CD4-positive, alpha-beta T cell treated with Interleukin-10 for 1 hour (primary cell): ENCODE measurements around the gene MED6.
A peak's percentile ranks its signal among the peaks of the same experiment; 100 is the strongest.

Experiments used
- DNase-seq: peaks from one replicate; pipeline ENCODE4 v3.0.0-alpha.2; 2020

MED6 gene, protein sequence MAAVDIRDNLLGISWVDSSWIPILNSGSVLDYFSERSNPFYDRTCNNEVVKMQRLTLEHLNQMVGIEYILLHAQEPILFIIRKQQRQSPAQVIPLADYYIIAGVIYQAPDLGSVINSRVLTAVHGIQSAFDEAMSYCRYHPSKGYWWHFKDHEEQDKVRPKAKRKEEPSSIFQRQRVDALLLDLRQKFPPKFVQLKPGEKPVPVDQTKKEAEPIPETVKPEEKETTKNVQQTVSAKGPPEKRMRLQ

DNA sequence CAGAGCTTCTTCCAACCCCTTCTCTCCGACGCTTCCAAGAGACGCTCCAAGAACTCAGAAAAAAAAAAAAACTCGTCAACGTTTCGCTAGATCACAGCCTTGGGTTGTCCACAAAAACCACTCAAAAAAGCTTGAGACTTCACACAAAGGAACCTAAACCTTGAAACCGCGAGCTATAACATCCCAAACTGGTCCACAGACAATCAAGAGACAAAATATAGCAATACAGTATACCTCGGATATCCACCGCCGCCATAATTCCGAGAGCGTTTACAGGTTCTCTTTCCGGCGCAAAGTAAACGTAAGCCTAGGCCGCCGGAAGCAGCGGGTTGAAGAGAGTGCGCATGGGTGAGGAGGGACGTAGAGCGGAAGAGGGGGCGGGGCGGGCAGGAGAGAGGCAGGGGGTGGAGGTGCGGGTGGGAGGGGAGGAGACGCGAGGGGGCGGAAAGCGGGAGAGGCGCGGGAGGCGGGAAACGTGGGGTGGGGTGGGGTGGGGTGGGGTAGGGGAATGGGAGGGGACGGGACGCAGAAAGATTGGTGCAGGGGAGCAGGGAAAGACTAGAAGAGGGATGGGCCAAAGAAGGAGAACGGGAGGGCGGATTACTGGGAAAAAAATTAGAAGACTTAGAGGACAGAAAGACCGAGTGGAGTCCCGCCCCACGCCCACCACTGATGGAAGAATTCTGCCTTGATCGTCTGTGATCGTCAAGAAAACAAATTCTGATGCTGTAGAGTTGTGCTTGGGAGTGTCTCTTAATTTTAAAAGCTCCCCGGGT, at the start of gene MED6:
TSS of gene MED6 (minus strand) at position 274 of the 776 bp plus-strand sequence. CDS start at position 256, 18 bp downstream.
- DNase-seq, result peak; percentile 92

DNA sequence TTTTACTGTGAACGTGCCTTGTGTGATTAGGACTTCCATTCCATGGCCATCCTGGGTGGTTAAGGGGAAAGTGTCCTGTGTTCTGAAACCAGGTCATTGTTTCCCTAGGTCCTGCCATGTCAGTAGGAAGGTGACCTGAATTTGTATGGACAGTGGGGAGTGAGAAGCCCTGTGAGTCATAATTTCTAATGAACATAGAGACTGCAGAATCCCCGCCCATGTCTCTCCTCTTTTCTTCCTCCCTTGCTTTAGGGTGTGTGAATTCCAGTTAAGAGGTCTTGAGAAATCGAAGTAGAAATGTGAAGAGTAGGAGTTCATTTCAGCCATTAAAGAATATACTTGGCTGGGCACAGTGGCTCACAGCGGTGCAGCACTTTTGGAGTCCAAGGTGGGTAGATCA, 49.3 kb upstream of the MED6 start:
- DNase-seq, result no peak

DNA sequence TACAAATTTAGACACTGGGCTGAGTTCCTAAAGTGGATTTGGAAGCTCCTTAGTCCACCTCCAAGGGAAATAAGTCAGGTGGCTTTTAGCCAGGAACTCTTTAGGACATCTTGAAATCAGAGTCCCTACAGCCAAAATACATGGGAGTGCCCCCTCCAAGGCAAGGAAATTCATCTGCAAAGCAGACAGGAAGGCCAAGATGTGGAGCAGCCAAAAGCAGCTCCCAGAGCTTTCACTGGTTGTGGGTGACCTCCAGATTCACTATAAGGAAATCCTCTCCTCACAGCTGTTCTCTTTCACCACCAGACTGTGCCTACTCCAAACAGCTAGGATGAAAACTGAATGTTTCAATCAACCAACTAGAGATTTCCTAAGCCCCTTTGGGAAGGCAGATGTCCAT, 47.9 kb upstream of the MED6 start:
- no peak for DNase-seq

DNA sequence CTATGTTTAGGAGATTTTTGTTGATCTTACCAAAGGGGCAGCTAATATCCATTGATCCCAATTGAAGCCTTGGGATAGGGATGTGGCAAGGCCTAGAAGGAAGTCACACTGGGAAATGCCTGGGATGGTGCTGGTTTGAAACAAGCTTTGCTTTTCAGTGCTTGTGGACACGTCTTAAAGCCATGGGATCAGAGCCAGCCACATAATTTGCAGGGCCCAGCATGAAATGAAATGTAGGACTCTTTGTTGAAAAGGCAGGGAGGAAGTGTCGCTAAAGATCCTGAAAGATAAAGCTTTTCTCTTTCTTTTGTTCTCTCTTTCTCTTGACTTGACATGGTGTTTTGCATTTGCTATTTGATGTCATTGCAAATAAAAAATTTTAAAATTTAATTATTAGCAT, 46.2 kb upstream of the MED6 start:
- no peak for DNase-seq

DNA sequence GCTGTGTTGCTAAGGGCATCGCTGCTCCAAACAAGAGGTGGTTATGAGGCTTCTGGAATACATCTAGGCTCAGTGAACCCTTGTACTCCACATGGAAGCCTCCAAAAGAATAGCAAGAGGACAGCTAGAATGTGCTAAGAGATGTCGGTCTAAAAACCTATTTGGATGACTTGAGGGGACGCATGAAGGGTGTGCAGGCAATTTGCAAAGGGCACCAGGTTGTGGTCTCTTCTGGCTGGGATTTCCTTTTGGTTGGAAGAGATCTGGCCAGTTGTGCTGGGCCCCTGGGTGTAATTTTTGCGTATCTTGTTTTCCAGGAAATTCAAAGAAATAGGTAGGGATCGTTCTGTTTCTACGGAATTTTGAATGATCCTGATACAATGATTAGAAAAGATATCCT, 45.4 kb upstream of the MED6 start:
- DNase-seq, result no peak

DNA sequence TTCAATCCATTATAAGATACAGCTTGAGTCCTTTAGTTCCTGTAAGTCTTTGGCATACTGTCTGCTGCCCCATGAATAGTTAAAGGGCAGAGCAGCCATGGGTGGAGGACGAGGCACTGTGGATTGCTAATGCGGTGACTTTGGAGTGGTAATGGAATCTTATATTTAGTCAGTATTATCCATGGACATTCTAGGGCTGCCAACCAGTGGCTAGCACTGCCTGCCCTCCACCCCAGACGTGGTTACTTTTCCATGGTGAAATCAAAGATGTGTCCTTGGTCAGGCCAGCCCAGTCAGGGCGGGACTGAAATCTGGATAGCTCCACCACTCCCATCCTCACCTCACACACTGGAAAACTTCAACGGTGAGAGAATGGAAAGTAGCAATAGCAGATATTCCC, 43.5 kb upstream of the MED6 start:
- no peak for DNase-seq

DNA sequence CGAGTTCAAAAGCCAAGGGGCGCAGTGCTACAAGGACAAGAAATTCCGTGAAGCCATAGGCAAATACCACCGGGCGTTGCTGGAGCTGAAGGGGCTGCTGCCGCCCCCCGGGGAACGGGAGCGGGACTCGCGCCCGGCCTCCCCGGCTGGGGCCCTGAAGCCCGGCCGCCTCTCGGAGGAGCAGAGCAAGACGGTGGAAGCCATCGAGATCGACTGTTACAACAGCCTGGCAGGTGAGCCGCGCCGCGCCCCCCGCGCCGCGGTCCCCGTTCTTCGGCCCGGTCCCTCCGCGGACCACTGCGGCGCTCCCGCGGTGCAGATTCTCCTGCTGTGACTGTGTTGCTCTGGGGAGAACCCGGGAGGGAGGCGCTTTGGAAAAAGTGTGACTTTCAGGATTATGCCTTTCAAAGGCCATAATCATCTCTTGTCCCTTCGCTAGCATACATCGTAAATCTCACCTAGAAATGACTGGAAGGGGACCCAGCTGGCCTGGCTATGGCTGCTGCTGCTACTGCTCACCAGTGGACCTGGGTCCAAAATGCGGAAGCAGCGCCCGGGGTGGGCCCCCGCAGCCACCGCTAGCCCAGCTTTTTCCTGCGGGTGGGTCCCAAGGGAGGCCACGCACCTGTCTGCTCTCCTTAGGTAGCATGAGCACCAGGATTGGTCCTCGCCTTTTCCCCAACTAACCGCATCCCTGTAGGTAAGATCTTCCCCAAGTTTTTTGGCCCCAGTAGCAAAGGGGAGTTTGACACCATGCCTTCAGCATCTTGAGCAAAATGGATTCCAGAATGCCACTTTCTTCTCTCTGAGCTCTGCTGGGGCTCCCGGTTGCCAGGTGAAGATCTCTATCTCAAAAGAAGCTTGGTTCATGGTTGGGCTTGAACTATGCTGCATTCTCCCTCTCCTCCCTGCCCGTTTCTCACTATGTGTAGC, 42.1 kb upstream of the MED6 start:
- DNase-seq, result peak; percentile 38

DNA sequence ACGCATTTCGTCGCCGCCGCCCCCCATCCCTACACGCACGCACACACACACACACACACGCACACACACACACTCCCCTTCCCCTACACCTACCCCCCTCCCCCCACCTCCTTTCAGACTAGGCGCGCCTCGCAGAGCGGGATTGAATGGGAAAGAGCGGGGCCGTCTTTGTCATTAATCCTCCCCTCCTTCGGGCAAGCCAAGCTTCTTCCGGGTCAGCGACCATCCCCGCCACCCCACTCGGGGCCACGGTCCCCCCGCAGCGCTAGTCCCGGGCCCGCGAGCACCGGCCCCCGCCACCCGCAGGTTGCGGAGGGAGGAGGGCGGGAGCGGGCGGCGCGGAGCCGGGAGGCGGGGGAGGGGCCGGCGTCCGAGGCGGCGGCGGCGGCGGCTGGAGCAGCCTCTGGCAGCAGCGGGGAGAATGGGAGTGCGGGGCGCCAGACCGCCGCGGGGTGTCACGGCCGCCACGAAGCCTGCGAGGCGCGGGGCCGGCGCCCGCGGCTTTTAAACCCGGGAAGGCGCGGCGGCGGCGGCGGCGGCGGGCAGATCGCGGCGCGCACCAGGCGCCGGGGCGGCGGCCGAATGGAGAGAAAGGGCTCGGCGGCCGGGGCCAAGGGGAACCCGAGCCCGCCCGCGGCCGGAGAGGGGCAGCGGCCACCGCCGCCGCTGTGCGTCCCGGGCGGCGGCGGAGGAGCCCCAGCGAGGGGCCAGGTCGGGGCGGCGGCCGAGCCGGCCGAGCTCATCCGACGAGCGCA, 41.3 kb upstream of the MED6 start, which contains the start of gene TTC9:
TSS of gene TTC9 (plus strand) at position 369 of the 755 bp plus-strand sequence. CDS start at position 583, 214 bp downstream.
- DNase-seq, result peak; percentile 37

DNA sequence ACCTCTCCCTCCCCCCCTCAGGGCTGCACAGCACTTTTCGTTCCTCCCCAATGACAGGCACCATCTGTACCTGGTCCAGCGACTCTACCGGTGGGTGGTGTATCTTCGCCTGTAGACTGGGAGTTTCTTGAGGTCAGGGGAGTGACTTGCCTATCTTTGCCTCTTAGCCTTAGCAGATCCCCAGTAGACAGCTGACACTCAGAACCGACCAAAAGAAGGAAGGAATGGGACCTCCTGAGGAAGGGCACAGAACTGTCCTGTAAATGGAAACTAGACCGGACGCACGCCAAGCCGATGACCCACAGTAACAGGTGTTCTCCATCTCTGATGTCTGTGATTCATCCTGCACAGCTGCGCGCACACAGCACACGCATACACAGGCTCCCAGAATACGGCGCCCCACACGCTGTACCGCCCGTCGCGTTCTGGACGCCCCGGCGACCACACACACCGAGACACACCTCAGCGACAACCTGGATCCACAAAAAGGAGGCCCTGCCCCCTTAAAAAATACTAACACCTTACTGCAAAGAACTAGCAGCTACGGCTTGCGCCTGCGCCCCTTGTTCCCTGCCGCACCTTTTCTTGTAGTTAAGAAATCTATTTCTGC, 40.6 kb upstream of the MED6 start:
- peak; percentile 61 for DNase-seq

DNA sequence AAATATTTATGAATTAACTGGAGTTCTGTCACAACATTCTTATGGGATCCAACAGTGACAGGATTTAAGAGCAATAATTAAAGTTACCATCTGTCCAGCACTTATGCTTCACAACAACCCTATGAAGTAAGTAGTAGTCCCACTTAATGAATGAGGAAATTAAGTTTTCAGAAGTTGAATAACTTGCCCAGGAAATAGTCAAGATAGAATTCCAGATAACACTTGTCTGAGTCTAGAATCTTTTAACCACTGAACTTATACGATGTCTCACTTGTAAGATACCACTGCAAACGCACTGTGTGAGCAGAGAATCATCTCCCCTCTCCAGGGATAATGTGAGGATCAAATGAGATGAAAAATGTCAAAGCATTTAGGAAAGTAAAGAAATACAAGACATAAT, 38.0 kb upstream of the MED6 start:
- no peak for DNase-seq

DNA sequence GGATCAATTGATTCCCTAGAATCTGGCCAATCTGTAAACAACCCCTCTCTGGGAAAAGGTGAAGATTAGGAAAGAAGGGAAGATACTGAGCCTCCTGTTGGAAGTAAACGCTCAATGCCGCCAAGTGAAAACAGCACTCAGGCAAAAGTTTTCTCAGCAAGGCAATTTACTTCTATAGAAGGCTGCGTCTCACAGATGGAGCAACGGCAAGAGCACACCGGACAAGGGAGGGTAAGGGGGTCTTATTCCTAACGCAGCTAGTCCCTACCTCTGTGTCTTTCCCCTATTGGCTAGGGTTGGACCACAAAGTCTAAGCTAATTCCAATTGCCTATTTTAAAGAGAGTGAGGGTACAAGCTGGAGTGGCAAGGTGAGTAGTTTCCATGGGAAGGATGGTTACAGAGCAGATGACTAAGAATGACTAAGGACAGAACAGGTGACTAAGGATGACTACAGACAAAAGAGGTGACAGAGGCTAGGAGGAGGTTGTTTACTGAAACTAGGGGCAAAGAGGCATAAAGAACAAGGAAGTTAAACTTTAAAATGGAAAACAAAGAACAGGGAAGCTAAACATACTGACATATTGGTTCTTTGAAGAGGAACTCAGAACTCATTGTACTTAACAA, 35.6 kb upstream of the MED6 start:
- no peak for DNase-seq

DNA sequence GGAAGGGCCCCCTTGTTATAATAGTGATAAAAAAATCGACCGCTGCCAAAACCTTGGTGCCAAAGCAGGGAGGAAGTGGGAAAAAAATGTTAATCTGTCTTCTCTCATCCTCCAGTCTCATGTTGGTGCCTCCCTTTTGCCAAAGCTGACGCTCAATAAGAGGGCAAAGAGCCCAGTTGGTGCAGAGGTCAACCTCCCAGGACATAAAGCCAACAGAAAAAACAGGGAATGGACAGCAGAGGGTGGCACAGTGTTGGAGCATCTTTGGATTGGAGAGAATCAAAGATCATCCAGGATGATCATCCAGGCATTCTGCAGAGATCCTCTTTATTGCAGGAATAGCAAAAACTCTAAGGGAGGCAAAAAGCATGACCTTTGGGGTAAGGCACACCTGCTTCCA, 31.5 kb upstream of the MED6 start:
- no peak for DNase-seq

DNA sequence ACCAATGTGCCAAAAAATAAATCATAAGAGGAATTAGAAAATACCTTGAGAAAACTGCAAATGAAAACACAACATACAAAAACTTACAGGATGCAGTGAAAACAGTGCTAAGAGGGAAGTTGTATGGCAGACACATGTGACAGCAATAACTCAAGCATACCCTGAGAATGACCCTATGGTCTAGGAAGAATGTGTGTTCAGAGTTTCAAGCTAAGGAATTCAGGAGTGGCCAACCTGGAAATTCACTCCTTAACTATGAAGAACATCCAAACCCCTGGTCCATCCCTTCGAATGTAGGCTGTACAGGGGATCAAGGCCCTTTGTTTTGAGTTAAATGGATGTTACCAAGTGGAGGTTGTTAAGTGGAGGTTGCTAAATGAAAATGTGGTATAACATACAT, 24.5 kb upstream of the MED6 start:
- no peak for DNase-seq

DNA sequence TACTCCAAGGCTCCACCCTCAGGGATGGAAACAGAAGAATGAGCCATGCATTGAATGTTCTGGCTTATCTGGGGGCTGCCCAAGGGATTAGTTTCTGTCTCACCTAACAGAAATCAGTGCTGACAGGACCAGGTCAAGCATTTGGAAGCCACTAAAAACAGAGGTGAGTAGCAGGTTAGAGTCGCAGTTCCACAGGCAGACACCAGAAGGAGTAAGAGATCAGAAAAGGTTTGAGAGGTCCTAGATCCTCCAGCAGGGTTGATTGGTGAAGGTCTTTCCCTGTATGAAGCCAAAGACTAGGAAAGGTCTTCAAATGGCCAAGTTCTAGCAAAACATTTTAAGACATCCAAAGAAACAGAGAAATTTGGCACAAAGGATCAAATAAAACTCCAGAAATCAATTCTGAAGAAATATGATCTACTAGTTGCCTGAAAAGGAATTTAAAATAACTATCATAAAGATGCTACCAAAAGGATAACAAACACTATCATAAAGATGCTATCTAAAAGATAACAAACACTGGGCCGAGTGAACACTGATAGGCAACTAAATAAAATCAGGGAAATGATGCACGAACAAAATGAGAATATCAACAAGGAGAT, 21.8 kb upstream of the MED6 start:
- DNase-seq, result peak; percentile 69

DNA sequence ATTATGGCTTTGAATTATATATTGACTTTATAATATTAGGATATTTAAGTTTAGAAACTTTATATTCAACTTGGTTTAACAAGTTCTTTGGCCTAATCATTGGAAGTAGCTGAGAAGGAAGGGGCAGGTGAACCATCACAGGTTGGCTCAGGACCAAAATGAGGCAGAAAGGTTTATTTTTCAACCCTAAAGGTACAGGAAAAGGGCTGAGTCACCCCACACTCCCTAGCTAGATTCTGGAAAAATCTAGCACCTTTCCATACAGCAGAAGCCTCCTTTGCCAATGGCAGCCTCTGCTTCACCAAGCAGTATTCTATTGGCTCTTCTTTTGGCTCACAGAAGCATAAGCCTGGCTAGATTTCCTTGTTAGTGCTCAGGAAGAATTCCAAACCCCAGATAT, 19.3 kb upstream of the MED6 start:
- DNase-seq, result no peak

DNA sequence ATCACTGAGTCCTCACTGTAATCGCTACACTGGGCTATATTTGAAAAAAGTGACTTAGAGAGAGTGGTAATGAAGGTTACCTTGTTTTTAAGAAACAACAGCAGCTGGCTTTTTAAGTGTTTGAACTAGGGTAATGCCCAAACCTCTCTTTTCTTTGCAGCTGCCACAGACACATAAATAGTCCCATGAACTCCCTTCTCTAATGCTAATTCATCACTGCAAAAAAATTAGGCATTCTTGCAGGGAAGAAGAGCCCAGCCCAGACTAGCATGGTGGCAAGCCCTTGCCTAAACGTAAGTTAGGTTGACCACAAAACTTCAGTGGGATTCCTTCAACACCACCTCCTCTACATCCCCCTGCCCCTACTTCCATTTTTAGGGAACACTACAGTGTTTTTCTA, 17.9 kb upstream of the MED6 start:
- no peak for DNase-seq

DNA sequence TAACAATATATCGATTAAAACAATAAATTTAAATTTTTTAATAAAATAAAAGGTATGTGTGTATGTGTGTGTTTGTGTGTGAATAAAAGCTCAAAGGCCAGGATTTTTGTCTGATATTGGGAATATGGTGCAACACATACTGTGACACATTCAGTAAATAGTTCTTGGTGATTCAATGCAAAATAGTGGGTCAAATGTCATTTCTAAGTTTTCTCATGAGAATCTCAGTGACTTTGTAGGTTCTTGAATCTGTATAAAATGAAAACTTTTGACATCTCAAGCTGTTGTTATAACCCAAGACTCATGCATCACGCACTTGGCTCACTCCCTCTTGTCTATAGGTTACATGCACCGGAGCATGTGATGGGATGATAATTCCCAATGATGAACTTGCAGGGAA, 16.2 kb upstream of the MED6 start:
- DNase-seq, result no peak

DNA sequence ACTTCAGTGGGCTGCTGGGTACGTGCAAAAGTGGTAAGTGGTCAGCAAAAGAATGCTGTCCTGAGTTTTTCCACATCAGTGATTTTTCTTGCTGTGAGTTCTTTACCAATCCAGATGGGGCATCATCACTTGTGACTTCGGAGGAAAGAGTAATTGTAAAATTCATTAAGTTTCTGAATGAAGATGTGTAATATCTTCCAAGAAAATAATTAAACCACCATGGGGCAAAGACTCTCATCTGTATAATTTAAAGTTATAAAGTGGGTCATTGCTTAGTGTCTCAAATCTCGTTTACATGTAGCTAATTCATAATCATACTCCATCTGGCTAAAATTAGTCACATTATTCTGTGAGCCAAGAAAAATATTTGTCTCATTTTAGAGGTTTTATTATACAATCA, 10.8 kb upstream of the MED6 start:
- DNase-seq, result no peak

DNA sequence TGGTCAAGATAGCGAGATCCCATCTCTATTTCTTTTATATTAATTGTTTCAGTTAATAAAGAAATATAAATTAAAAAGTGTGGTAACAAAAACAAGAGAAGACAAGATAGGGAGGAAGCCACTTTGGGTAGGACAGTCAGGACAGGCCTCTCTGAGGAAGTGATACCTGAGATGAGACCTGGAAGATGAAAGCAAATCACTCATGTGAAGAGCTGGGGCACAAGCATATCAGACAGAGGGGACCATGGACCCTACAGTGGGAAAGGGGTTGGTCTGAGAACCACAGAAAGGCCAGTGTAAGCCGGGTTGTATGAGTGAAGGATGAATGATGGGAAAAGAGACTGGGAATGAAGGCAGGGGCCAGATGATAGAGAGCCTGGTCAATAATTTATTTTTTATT, 1.8 kb upstream of the MED6 start:
- DNase-seq, result no peak

DNA sequence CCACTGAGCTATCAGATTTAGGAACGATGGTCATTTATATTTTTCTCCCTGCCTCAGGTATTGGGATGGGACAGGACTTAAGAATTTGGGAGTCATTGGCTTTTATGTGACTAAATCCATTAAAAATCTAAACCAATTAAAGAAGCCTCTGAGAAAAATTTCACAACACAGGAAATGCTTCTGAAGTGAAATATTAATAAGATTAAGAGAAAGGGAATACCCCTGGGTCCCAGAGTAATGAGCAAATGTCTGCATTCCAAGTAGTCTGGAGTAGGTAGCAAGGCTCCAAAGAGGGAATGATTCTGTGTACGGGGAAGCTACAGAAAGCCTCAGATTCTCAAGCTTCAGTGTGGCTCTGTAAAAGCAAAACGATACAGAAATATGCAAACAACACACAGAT, 707 bp upstream of the MED6 start:
- no peak for DNase-seq

DNA sequence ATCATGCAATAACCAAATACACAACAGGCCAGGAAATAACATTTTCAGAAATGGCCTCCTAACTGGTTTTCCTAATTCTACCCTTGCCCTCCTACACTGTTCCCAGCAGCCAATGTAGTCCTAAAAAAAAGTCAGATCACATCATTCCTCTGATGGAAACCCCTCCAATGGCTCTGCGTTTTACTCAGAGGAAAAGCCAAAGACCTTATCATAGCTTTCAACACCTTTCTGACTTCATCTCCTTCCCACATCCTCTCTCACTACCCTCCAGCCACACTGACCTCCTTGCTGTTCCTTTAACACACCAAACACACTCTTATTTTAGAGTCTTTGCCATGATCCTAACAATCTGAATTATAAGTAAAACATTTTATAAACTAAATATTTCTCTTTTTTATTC, 1.1 kb downstream of the MED6 start:
- DNase-seq, result no peak
